Cardiac septum (tissue), 1 donor: ENCODE data around the gene CTXN3. TPM values are rescaled to one million over a fixed set of nuclear protein-coding genes. Genes with fewer than 3 reads are reported as not detected.

Source experiments
- DNase-seq: peaks from one replicate; pipeline ENCODE4 v3.0.0-alpha.2; 2020; ENCODE audit warnings: low spot score
- intact Hi-C: fragments of 100-400 bp; cut with DNase I; formaldehyde crosslinking; loops from one replicate; pipeline ENCODE4 v1.14.0; 2022
- long read RNA-seq: library from polyadenylated mRNA; unstranded; transcript quantifications from one replicate; pipeline ENCODE4 v2.0.0, GENCODE V29; 2021
- total RNA-seq: library from RNA; stranded (reverse); fragmentation: NEBNext Ultra II Directional; extraction: Animal tissue kit (Norgen Biotek cat#: 25700); gene quantifications from one replicate; pipeline ENCODE4 v1.2.1, GENCODE V29; 2021
- donor health status: DM: no; HTN: no; CAD: no.

CTXN3 gene
- not detected for total RNA-seq
- long read RNA-seq, result 0 reads

DNA sequence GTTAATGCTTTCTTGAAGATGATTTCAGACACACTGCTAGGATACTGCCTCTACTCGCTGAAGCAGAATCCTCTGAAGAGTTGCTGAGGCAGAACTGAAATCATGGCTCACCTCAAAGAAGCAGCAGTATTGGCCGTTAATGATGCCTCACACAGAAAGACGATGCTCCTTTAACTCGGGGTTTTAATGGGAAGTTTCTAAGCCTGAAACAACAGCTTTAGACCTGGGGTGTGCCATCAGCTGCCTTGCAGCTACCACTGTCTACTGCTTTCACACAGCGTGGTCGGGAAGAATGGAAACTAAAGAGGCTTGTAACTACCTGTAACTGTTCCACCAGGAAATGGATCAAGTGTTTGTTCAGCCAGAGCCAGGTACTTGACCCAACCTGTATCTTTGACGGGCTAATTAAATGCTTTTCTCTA lies at the start of gene CTXN3:
TSS of gene CTXN3 (plus strand) at position 65 of the 422 bp plus-strand sequence. CDS start 8,440 bp downstream, outside the sequence.
- intact Hi-C loops, result no loop called here
- DNase-seq, result no peak

DNA sequence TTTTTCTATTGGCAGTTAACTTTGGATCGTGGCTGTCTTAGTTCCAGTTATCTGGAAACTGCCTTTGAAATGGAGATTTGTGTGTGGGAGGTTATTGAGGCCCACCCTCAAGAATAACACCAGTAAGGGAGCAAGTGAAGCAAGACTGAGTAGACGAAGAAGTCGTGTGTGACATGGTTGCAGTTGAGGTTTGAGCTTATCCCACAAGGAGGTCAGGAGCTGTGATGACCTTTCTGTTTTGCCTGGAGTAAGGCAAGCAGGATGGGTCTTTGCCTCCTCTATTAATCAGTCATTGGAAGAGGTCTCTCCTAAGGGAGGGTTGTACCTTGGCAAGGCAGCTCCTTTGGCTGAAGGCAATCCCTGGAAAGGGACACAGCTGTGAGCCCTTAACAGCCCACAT lies 49.6 kb upstream of the CTXN3 start:
- no peak for DNase-seq
- intact Hi-C loops, result no loop called here

DNA sequence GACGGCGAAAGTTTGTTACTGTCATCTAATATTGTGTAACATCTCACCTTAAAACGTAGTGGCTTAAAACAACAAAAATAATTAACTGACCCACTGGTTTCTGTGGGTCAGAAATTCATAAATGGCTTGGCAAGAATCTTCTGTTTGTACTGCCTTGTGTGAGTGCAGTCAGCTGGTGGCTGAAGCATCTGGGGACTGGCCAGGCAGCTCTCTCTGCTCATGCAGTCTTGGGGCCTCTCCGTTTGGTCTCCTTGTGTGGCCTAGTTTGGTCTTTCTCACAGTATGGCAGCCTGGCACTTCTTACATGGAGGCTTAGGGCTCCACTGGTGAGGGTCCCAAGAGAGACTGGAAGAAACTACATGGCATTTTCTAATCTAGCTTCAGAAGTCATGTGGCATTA lies 49.0 kb upstream of the CTXN3 start:
- intact Hi-C loops, result no loop called here
- no peak for DNase-seq

DNA sequence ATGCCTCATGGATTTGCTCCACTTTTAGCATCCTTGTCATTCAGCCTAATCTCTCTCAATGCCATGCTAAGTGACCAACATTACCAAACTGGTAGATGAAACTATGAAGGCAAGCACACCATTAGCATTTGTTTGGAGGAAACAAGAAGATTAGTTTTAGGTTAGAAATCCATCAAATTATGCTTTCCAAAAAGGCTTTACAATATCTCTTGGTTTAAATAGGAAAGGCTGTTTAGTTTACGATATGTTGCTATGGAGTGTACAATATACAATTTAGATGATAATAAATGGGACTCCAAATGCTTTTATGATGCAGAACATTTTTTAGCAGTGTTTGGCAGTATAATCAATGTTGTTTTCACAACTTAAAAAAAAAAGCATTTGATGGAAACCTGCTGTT lies 47.8 kb upstream of the CTXN3 start:
- DNase-seq, result no peak
- intact Hi-C loops, result no loop called here

DNA sequence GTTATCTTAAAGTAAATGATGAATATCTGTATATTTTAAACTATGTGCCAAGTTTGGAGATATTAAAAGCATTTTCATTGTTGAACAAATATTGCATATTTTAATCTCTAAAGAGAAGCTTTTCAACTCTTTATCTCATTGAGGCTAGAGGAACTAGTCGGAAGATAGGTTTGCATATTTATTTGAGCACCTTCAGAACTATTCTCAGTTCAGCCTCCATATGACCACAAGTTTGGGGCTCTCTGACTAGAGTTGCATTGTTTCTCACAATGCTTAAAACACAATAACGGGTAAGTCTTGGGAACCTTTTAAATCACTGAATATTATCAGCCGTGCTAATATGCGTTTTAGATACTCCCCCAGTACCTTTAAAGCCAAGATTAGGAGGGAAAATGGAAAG lies 47.3 kb upstream of the CTXN3 start:
- intact Hi-C loops, result no loop called here
- no peak for DNase-seq

DNA sequence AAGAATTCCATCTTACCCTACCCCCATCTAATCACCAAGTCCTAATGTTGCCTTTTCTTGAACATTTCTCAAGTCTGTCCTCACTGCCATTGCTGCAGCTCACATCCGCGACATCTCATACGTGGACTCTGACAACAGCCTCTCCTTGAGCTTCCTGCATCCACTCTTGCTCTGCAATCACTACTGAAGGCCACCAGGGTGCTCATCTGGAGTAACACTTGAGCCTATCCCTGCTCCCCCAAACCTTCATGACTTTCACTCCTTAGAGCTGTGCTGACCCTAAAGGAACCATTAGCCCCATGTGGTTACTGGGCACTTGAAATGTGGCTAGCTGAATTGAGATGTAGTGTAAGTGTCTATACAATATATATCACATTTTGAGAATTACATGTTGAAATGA lies 46.4 kb upstream of the CTXN3 start:
- DNase-seq, result no peak
- intact Hi-C loops, result no loop called here

DNA sequence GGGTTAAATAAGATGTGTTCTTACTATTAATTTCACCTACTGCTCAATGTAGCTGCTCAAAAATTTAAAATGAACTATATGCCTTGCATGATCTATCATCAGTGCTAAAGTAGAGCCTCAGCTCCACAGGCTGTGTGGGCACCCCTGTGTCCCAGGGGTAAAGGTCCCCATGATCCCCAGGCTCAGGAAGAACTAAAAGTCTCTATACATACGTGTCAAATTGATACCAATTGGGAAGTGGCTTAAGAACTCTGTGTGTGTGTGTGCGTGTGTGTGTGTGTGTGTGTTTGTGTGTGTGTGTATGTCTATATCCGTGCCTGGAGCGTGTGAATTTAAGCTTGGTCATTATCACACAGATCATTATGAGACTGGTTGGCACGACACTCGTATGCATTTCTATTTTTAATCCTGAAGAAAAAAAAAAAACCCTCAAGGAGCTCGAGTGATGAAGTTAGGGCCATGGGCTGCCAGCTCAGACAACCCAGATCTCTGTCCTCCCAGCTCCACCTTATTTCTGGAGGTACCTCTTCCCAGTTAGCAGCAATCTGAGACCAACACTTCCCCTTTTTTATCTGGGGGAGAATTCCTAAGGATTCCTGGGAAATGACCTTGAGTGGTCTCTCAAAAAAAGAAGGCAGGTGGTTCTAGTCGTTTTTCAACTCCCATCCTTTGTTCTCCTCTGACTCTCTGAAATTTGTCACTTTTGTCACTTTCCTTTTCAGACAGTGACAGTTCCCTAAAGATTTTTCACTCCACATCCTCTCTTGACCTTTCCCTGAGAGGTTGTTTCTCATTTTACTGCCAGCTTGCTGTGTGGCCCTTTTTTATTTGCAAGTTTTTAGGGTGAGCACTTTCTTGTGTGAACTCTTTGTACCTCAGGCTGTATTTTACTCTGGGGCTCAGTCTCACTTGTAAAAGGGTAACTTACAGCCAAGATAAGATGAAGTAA lies 45.7 kb upstream of the CTXN3 start:
- no peak for DNase-seq
- intact Hi-C loops, result no loop called here

DNA sequence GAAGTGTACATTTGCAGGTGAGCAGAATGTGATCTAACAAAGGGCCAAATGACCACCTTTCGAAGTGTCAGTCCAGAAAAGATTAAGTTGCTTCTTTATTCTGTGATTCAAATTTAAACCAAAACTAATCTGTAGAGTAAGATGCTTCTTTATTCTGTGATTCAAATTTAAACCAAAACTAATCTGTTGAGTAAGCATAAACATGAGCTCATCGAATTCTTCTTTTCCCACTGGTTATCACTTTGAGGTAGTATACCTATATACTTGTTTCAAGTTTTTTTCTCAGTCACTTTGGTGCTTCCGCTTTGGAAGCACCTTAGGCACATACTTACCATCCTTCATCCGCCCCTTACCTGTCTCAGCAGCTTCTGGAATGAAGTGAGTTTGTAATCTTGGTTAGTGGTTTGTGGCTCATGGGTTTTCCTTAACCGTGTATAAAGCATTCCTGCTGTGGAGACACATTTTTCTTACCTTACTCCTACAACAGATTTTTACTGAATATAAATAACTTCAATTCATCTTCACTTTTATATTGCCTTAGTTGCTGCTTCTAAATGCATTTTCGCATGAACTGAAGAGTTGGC lies 40.7 kb upstream of the CTXN3 start:
- intact Hi-C loops, result no loop called here
- DNase-seq, result no peak

DNA sequence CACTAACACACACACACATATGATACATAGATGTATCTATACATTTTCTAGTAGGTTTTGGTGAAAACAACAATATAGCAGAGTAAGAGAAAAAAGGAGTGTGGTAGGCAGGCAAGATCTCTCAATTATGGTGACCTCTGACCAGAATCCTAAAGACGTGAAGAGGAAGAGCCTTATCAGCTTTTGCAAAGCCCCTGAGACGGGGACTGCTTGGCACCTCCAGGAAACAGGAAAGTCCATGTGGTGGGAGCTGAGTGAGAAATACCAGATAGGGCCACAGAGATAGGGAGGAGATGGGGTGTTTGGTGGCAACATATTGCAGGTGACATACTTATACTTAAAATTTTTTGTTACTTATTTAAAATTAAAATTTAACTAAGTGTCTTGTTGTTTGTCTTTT lies 39.9 kb upstream of the CTXN3 start:
- intact Hi-C loops, result no loop called here
- no peak for DNase-seq

DNA sequence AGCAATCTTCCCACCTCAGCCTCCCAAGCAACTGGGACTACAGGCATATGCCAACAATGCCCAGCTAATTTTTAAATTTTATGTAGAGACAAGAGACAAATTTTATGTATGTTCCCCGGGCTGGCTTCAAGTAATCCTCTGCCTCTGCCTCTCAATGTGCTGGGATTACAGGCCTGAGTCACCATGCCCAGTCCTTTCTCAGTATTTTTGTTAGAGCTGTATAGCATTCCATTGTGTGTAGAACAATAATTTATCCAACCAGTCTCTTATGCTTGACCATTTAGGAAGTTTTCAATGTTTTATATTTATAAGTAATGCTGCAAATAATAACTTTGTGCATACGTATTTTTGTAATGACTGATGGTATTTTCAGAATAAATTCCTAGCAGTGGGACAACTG lies 38.9 kb upstream of the CTXN3 start:
- intact Hi-C loops, result no loop called here
- no peak for DNase-seq

DNA sequence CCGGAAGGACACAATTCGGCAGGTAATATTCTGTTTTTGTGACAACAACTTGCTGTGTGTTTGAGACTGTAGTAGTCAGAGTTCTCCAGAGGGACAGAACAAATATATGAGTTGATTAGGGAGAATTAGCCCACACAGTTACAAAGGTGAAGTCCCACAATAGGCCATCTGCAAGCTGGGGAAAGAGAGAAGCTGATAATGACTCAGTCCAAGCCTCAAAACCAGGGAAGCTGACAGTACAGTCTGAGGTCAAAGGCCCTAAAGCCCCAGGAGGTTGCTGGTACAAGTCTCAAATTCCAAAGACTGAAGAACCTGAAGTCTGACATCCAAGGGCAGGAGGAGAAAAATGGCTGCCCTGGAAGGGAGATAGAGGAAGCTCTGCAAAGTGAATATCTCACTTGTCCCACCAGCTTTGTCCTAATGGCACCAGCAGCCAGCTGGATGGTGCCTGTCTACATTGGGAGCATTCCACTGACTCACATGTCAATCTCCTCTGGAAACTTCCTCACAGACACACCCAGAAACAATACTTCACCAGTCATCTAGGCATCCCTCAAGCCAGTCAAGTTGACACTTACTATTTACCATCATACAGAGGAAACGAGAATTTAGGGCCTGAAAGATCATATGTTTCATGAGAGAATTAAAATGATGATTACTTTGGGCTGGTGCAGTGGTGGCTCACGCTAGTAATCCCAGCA lies 36.3 kb upstream of the CTXN3 start:
- no peak for DNase-seq
- intact Hi-C loops, result no loop called here

DNA sequence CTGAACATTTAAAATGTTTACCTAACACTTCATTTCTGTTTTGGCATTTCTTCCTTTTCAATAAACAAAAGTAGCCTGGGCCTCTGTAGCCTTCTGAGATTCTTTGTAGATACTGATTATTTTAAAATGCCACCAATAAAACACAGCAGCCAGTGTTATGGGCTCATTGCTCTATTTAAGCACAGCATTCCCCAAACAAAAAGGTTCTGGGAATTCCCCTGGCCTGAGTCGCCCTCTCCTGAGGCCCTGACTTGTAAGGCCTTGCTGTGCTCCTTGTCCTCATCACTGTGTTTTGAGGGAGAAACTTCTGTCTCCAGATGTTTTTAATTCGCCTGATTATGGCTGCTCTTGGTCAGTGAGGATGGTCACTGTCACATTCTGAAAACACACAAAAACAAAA lies 33.0 kb upstream of the CTXN3 start:
- intact Hi-C loops, result no loop called here
- no peak for DNase-seq

DNA sequence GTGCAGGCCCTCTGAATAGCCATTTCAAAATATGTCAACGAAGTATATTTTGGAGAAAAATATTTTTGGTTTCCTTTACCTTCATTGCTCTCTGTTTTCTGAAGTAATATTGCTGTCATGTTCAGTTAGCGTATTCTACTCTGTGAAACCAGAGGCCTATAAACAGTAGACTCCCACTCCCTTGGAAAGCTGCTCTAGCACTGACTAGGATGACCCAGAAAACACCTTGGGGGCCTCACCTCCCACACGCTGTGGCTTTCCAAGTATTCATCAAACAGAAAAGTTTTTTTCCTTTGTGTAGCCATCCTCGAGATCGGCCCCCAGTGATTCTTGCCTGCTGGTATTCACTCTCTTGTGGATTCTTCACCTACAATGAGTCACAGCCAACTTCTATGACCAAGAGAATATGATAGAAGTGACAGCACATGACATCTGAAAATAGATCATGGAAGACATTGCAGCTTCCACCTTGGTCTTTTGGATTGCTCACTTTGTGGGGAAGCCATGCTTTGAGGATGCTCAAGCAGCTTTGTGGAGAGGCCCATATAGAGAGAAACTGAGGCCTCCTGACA lies 28.9 kb upstream of the CTXN3 start:
- no peak for DNase-seq
- intact Hi-C loops, result no loop called here

DNA sequence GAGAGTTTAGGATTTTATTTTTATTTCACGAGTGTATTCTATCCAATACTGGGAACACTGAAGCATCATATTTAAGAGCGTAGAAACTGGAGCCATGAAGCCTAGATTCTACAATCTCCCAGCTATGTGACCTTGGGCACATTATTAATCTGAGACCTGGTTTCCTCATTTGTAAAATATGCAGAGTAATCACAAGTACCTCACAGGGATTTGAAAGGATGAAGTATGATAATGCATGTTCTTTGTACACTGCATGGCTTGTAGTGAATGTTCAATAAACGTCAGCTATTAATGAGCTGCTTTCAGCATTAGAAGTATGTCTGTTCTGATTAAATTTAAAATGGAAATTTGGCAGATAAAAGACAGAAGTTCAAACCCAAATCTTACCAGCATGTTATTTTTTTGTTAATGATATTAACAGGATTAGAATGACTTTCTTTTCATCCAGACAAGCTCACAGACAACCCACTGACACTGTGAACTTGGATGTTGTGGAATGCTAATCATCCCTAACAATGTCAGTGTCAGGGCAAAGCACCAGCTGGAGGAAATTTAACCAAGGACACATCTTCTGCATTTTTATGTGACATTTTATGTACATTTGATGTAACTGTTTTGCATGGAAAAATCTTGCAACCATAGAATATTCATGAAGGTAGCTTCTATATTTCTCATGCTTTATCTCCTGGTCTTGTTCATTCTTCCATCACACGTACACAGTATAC lies 27.1 kb upstream of the CTXN3 start:
- intact Hi-C loops, result no loop called here
- no peak for DNase-seq

DNA sequence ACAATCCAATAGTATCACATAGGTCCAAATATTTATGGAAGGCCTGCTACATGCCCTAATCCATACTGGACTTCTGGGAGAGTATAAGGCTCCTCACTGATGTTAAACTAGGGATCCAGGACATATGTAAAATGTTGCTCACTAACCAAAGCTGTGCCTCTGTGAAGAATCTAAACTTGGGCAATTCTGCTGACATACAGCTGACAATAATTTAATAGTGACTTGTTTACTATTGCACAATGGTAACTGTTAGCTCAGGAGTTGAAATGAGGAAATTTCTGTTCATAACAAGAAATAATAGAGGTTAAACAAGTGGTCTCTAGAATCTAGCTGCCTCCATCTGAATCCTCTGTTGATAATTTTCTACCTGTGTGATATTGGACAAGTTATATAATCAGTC lies 14.9 kb upstream of the CTXN3 start:
- DNase-seq, result no peak
- intact Hi-C loops, result no loop called here

DNA sequence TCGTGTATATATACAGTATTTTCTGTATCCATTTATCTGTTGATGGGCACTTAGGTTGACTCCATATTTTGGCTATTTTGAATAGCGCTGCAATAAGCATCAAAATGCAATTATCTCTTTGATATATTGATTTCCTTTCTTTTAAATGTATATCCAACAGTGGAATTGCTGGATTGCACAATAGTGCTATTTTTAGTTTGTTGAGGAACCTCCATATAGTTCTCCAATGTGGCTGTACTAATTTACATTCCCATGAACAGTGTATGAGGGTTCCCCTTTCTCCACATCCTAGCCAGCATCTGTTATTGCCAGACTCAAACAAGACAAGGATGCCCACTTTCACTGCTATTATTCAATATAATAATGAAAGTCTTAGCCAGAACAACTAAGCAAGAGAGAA lies 9.1 kb upstream of the CTXN3 start:
- intact Hi-C loops, result no loop called here
- DNase-seq, result no peak

DNA sequence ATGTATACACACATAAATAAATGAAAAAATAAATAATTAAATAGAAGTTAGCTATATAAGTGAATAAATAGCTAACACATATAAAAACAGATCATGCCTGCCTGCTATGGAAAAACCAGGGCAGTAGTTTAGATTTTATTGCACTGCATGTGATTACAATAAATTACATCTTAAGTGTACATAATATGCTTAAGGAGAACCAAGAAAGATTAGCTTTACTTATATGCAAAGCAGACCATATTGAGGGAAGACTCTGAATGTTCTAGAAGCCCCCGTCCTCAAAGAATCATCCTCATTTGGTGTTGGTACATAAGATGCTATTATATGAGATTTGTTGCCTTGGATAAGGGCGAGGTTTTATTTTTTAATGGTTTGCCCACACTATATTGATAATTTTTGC lies 5.9 kb upstream of the CTXN3 start:
- no peak for DNase-seq
- intact Hi-C loops, result no loop called here

DNA sequence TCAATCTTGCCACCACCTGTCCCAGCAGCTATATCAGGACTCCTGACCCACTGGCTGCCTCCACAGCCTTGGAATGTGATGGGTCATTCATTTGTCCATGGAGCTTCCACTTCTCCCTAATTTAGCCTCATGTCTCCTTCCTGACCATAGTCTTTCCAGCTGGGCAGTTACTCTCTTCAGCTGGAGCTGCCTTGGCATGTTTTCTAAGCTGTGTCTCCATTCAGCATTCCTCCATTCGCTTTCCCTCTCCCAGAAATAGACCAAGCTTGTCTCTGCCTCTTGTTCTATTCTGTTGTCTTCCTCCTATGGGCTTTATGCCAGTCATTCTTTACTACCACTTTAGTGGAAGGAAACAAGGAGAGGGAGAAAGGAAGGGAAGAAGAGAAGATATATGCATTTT lies 5.3 kb upstream of the CTXN3 start:
- intact Hi-C loops, result no loop called here
- DNase-seq, result no peak

DNA sequence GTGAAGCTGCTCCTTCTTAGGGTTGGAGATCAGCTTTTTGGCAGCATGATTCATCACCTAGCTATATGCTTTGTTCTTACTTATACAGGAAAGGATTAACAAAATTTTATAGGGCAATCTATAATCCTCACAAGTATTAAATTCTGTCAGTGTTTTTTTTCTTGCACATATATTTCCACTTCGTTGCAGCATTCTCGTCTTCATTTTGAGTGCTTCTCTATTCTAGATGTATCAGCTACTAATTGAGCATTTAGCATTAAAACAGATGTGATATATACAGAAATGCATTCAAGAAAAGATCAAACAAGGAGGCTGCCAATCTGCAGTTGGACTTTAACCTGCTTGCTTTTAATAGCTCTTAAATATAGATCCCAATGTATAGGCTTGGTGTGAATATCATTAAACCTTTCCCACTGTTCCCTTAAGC lies 3.6 kb upstream of the CTXN3 start:
- no peak for DNase-seq
- intact Hi-C loops, result no loop called here
